ENCODE results near the gene MYO3B. TPM values are rescaled to one million over a fixed set of nuclear protein-coding genes. Genes with fewer than 3 reads are reported as not detected.

The MYO3B gene
- polyA plus RNA-seq, 2 of the 4 experiments (the other 2 are of a cell fraction) = 0.01 TPM; not detected in 1

DNA sequence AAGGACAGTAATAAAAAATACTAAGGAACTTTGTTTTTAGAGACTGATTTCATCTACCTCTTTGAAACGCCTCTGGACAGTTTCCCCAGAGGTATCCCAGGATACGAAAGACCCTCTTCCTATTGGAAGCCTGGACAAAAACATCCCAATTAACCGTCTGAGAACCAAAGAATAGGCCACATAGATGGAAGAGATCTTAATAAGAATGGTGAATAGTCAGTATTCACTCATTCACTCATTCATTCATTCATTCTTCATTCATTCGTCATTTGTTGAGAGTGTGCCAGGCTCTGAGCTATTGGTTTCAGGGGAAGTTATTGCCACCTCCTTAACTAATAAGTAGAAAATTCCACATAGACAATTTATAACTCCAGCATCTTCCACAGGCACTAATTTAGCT lies 464.0 kb downstream of the MYO3B start (continued):
- TF ChIP-seq, protein P1, sequence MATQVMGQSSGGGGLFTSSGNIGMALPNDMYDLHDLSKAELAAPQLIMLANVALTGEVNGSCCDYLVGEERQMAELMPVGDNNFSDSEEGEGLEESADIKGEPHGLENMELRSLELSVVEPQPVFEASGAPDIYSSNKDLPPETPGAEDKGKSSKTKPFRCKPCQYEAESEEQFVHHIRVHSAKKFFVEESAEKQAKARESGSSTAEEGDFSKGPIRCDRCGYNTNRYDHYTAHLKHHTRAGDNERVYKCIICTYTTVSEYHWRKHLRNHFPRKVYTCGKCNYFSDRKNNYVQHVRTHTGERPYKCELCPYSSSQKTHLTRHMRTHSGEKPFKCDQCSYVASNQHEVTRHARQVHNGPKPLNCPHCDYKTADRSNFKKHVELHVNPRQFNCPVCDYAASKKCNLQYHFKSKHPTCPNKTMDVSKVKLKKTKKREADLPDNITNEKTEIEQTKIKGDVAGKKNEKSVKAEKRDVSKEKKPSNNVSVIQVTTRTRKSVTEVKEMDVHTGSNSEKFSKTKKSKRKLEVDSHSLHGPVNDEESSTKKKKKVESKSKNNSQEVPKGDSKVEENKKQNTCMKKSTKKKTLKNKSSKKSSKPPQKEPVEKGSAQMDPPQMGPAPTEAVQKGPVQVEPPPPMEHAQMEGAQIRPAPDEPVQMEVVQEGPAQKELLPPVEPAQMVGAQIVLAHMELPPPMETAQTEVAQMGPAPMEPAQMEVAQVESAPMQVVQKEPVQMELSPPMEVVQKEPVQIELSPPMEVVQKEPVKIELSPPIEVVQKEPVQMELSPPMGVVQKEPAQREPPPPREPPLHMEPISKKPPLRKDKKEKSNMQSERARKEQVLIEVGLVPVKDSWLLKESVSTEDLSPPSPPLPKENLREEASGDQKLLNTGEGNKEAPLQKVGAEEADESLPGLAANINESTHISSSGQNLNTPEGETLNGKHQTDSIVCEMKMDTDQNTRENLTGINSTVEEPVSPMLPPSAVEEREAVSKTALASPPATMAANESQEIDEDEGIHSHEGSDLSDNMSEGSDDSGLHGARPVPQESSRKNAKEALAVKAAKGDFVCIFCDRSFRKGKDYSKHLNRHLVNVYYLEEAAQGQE (IDR thresholded peaks at IDR 0.05) = no peak
- TF ChIP-seq SREBF2 (IDR thresholded peaks at IDR 0.05) (no peak), POLR2A (IDR thresholded peaks at IDR 0.05; ENCODE audit: low read length) (no peak)

DNA sequence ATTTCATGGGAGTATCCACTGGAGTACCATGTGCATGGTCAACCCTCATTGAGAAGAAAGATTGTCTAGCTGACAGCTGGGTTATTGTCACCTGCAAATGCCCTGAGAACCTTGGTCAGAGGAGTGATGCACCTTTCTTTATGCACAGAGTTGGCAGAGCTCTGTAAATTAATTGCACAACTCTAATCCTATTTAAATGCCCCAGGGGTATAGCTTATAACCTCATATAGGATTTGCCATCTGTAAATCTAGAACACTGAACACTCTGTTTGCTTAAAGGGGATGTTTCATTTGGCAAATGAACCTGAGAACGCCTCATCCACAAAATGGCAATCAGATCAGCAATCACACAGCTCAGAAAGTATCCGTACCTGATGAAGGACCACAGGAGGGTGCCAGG lies 465.4 kb downstream of the MYO3B start:
- no peak for FAIRE-seq
- WGBS (ENCODE audit: missing lambda C conversion rate) = 17% methylated on average over 2 of the region's 2 CpGs
- no peaks in the 10 kb centered on the region for H3K9me3 ChIP-seq
- no peak overlapping the region for H3K27ac ChIP-seq
- ChIA-PET POLR2A (no interaction called here), CTCF (no interaction called here)
- no peak overlapping the region for H3K4me3 ChIP-seq
- TF ChIP-seq GATA3 (IDR thresholded peaks at IDR 0.05; ENCODE audit: borderline replicate concordance) (no peak), POLR2A (IDR thresholded peaks at IDR 0.05; ENCODE audit: low read length) (no peak), FOSB (CRISPR knock-in tag; IDR thresholded peaks at IDR 0.05) (no peak)
- no peak overlapping the region for H3K4me2 ChIP-seq
- no peaks in the 10 kb centered on the region for H3K4me1 ChIP-seq
- no peak for DNase-seq (ENCODE audit: low read depth in 1 of 2, low spot score in 1 of 2)
- ATAC-seq = no peak

DNA sequence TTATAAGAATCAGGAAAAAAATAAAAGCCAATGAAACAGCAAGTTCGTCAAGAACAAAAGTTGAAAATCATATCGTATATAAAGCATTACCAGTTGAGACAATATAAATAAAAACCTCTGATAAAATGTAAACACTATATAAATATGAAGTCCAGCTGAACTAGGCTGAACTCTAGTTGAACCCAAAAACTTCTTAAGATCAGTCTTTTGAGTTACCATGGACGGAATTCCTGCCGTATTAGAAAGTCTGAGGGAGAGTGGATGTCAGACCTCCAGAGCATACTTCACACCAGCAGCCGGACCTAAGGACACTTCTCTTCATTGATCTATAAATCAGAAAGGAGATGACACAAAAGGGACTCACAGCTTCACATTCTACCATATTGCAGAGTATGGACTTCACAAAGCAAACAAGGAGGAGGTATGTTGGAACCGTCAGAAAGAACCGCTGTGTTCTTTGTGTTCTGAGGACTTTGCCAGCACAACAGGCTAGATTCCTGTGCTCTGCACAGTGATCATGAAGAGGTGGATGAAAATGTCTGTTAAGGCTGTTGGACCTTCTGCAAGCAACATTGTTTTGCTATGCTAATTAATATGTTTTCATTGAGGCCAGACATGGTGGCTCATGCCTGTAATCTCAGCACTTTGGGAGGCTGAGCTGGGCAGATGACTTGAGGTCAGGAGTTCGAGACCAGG lies 469.9 kb downstream of the MYO3B start:
- WGBS (ENCODE audit: missing lambda C conversion rate) = 44% methylated on average over 8 of the region's 8 CpGs
- Histone ChIP-seq H3K4me3 (no peak overlapping the region), H3K4me2 (no peak overlapping the region), H3K9me3 (no peaks in the 10 kb centered on the region), H3K4me1 (no peaks in the 10 kb centered on the region), H3K27ac (no peak overlapping the region)
- TF ChIP-seq ESRRA (IDR thresholded peaks at IDR 0.05; ENCODE audit: borderline replicate concordance, low read length) (no peak), HOXB5 (CRISPR knock-in tag; IDR thresholded peaks at IDR 0.05) (no peak), HOXB13 (CRISPR knock-in tag; IDR thresholded peaks at IDR 0.05; ENCODE audit: low read depth) (no peak), RNF2 (IDR thresholded peaks at IDR 0.05; ENCODE audit: borderline replicate concordance, low read depth) (no peak)
- TF ChIP-seq, protein P2, sequence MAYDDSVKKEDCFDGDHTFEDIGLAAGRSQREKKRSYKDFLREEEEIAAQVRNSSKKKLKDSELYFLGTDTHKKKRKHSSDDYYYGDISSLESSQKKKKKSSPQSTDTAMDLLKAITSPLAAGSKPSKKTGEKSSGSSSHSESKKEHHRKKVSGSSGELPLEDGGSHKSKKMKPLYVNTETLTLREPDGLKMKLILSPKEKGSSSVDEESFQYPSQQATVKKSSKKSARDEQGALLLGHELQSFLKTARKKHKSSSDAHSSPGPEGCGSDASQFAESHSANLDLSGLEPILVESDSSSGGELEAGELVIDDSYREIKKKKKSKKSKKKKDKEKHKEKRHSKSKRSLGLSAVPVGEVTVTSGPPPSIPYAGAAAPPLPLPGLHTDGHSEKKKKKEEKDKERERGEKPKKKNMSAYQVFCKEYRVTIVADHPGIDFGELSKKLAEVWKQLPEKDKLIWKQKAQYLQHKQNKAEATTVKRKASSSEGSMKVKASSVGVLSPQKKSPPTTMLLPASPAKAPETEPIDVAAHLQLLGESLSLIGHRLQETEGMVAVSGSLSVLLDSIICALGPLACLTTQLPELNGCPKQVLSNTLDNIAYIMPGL (CRISPR knock-in tag; IDR thresholded peaks at IDR 0.05; ENCODE audit: borderline replicate concordance) = no peak
- TF ChIP-seq, protein P3, sequence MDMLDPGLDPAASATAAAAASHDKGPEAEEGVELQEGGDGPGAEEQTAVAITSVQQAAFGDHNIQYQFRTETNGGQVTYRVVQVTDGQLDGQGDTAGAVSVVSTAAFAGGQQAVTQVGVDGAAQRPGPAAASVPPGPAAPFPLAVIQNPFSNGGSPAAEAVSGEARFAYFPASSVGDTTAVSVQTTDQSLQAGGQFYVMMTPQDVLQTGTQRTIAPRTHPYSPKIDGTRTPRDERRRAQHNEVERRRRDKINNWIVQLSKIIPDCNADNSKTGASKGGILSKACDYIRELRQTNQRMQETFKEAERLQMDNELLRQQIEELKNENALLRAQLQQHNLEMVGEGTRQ (IDR thresholded peaks at IDR 0.05) = no peak
- TF ChIP-seq, protein P4, sequence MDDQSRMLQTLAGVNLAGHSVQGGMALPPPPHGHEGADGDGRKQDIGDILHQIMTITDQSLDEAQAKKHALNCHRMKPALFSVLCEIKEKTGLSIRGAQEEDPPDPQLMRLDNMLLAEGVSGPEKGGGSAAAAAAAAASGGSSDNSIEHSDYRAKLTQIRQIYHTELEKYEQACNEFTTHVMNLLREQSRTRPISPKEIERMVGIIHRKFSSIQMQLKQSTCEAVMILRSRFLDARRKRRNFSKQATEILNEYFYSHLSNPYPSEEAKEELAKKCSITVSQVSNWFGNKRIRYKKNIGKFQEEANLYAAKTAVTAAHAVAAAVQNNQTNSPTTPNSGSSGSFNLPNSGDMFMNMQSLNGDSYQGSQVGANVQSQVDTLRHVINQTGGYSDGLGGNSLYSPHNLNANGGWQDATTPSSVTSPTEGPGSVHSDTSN (IDR thresholded peaks at IDR 0.05) = no peak
- DNase-seq (ENCODE audit: low read depth in 1 of 2, low spot score in 1 of 2) = no peak
- ChIA-PET CTCF (no interaction called here), POLR2A (no interaction called here)
- ATAC-seq = no peak
- FAIRE-seq = no peak
